Gastrocnemius medialis (tissue), 4 donors: ENCODE results near the gene LHFPL2.

Experiments used
- CTCF ChIP-seq, 5 experiments: fragments of 450-650 bp in 3 of 5; fragments of 200-600 bp in 2 of 5; sonication (generic) in 2 of 5; IDR thresholded peaks in 4 of 5; conservative IDR thresholded peaks in 1 of 5; 1 replicate in 4 of 5; 2 replicates in 1 of 5; pipeline ENCODE4 v1.5.1; 2016 to 2019; ENCODE audit warnings: antibody characterized with exemption in 5 of 5, mild to moderate bottlenecking in 3 of 5, moderate library complexity in 3 of 5
- POLR2A ChIP-seq, 2 donors: fragments of 450-650 bp; IDR thresholded peaks; one replicate each; pipeline ENCODE4 v1.6.1; 2017; ENCODE audit warnings: antibody characterized with exemption in 2 of 2, mild to moderate bottlenecking in 2 of 2, moderate library complexity in 2 of 2

- TF ChIP-seq CTCF (IDR thresholded peaks at IDR 0.05 in 4 of 5, conservative IDR thresholded peaks at IDR 0.05 in 1 of 5) (no peak), POLR2A (IDR thresholded peaks at IDR 0.05) (no peak)
Observed at GRCh38 chr5:78621291-78621738, 27.3 kb downstream of the LHFPL2 start.
